ENCODE measurements around the gene MKRN2. TPM values are rescaled to one million over a fixed set of nuclear protein-coding genes. Genes with fewer than 3 reads are reported as not detected.
A peak's percentile ranks its signal among the peaks of the same experiment; 100 is the strongest.

The MKRN2 gene
- total RNA-seq, 2 donors from 2014 or later: 21.6 to 23.9 TPM

- DNase-seq (ENCODE audit: low spot score): no peak
- intact Hi-C loops (cut with DNase I): no loop called here
Observed at GRCh38 chr3:12549971-12550760, 6.7 kb upstream of the MKRN2 start.

DNA sequence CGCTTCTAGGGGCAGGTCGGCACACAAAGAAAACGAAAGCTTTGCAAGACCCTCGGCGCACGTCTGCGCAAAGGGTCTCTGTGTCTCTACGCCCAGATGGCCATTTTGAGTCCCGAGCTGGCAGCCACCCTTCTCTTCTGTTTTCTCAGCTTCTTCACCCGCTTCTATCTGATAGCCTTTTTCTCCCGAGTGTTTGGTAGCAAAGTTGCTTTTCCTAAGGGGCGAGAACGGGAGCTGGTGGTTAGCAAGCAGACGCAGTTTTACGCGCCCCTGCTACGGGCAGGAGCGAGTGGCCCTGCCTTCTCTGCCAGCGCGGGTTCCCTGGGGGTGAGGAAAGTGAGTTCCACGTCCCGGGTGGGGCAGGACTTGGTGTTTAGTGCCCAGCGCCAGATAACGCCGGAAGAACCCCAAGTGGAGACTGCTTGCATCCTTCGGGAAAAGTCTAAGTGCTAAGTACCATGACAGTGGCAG is 2.9 kb upstream of the MKRN2 start:
- intact Hi-C loops (cut with DNase I): no loop called here
- peak; percentile 88 for DNase-seq (ENCODE audit: low spot score)

DNA sequence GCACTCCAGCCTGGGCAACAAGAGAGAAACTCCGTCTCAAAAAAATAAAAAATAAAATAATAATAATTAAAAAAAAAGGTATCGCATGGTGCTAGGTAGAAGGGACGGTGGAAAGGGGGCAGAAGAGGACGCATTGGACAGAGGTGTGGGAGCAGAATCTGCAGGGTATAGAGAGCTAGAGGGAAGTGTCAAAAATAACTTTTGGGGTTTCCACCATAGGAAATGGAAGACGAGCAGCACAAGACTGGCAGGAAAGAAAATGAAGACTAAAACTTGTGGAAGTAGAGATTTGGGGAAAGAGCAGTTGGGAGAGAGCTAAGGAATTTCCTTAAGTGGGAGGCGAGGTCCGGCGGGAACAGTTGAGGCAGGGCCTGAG is 585 bp upstream of the MKRN2 start:
- intact Hi-C loops (cut with DNase I): loop anchor here in 1 of 2 donors (5.0 kb wide), 1 partner anchor 106 kb away; the partner anchor contains the start of gene RAF1
- DNase-seq (ENCODE audit: low spot score): no peak

DNA sequence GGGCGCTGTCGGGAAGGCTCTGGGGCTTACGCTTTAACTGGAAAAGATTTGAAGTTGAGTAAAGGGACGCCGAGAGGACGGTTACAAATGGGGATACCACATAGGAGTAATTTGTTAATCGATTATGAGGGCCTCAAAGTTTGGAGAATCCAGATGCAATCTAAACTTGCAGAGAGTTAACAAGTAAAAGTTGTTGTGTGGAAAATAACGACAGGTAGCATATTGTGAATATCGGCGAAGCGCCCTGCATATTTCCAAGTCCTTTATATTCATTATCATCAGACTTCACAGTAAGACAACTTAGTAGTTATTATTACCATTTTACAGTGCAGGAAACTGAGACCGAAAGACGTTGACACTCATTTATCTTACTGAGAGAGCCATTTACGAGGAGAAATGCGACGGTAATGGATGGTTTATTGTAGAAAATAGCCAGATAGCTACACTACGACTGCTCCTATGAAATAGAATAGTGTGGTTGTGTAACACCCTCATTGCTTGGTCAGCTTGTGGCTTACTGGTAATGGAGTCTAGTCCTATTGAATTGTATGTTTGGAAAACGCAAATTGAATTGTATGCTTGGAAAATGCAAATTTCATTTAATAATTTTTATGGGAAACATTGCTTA is 700 bp downstream of the MKRN2 start:
- DNase-seq (ENCODE audit: low spot score): no peak
- intact Hi-C loops (cut with DNase I): loop anchor here in 1 of 2 donors (5.0 kb wide), 1 partner anchor 105 kb away; the partner anchor contains the start of gene RAF1

- no peak for DNase-seq (ENCODE audit: low spot score)
- intact Hi-C loops (cut with DNase I): loop anchor here in 1 of 2 donors (5.0 kb wide), 1 partner anchor 104 kb away; the partner anchor contains the start of gene RAF1
Observed at GRCh38 chr3:12558706-12559105, 1.8 kb downstream of the MKRN2 start.

- DNase-seq (ENCODE audit: low spot score): no peak
- intact Hi-C loops (cut with DNase I): loop anchor here in 1 of 2 donors (5.0 kb wide), 1 partner anchor 103 kb away; the partner anchor contains the start of gene RAF1
Observed at GRCh38 chr3:12559520-12559919, 2.6 kb downstream of the MKRN2 start.

GRCh38 chr3:12560505-12561190 is 3.8 kb downstream of the MKRN2 start:
- intact Hi-C loops (cut with DNase I): no loop called here
- DNase-seq (ENCODE audit: low spot score): no peak

GRCh38 chr3:12561397-12561796 is 4.5 kb downstream of the MKRN2 start:
- intact Hi-C loops (cut with DNase I): no loop called here
- no peak for DNase-seq (ENCODE audit: low spot score)

GRCh38 chr3:12562451-12562850 is 5.6 kb downstream of the MKRN2 start:
- no peak for DNase-seq (ENCODE audit: low spot score)
- intact Hi-C loops (cut with DNase I): no loop called here

- DNase-seq (ENCODE audit: low spot score): no peak
- intact Hi-C loops (cut with DNase I): no loop called here
Observed at GRCh38 chr3:12566976-12567375, 10.1 kb downstream of the MKRN2 start.

DNA sequence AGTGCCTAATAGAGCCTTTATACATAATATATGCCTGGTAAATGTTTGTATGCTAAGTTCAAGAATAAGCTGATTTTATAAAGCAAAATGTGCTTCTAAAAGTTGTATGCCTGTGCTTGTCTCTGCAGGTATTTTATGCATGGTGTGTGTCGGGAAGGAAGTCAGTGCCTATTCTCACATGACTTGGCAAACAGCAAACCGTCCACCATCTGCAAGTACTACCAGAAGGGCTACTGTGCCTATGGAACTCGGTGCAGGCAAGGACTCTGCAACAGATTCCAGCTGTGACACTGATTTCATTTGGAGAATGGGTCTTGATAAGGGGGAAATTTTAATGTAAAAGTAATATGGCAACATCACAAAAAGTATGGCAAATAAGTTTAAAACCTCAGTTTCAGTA is 11.9 kb downstream of the MKRN2 start:
- intact Hi-C loops (cut with DNase I): no loop called here
- no peak for DNase-seq (ENCODE audit: low spot score)

- no peak for DNase-seq (ENCODE audit: low spot score)
- intact Hi-C loops (cut with DNase I): no loop called here
Observed at GRCh38 chr3:12569836-12570235, 12.9 kb downstream of the MKRN2 start.

DNA sequence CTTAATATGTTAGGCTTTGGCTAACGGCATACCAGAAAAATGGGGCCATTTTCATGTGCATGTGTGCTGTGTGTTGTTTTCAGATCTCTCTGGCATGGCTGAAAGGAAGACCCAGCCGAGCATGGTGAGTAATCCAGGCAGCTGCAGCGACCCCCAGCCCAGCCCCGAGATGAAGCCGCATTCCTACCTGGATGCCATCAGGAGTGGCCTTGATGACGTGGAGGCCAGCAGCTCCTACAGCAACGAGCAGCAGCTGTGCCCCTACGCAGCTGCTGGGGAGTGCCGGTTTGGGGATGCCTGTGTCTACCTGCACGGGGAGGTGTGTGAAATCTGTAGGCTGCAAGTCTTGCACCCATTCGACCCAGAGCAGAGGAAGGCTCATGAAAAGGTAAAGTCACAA is 15.1 kb downstream of the MKRN2 start:
- intact Hi-C loops (cut with DNase I): no loop called here
- DNase-seq (ENCODE audit: low spot score): no peak

DNA sequence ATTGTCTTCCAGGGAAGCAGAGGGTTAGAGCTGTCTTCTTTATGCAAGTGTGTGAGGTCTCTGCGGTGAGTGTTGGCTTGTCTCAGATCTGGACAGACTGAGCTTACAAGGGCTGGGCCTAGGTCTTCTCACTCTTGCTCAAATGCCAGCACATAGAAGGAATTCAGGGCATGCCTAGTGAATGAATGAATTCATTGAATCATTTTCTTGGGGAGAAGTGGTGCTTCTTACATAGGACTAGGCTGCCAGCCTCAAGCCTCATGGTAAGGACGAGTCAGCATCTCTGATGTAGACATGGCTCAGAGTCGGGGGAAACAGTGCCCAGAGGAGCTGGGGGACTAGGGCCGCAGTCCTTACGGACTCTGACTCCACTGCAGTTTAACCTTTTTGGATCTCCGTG is 17.2 kb downstream of the MKRN2 start:
- DNase-seq (ENCODE audit: low spot score): no peak
- intact Hi-C loops (cut with DNase I): no loop called here

DNA sequence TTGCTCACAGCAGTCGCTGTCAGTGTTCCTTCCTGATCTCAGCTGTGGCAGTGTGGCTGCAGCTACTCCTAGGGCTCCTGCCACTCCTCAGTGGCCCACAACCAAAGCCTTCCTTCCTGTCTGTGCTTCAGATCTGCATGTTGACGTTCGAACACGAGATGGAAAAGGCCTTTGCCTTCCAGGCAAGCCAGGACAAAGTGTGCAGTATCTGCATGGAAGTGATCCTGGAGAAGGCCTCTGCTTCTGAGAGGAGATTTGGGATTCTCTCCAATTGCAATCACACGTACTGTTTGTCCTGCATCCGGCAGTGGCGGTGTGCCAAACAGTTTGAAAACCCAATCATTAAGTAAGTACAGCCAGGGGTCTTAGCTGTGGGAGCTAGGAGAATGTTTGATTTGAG is 17.8 kb downstream of the MKRN2 start:
- DNase-seq (ENCODE audit: low spot score): no peak
- intact Hi-C loops (cut with DNase I): no loop called here

DNA sequence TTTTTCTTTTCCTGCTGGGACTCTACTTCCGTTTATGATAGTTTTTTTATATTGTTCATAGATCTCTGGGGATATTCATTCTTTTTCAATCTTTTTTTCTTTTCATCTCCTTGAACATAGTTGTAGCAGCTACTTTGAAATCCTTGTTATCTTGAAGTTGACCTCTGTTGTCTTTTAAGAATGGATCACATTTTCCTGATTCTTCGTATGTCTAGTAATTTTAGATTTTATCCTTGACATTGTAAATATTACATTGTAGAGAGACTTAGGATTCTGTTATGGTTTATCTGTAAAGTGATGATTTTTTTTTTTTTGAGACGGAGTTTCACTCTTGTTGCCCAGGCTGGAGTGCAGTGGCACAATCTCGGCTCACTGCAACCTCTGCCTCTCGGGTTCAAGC is 20.5 kb downstream of the MKRN2 start:
- intact Hi-C loops (cut with DNase I): no loop called here

DNA sequence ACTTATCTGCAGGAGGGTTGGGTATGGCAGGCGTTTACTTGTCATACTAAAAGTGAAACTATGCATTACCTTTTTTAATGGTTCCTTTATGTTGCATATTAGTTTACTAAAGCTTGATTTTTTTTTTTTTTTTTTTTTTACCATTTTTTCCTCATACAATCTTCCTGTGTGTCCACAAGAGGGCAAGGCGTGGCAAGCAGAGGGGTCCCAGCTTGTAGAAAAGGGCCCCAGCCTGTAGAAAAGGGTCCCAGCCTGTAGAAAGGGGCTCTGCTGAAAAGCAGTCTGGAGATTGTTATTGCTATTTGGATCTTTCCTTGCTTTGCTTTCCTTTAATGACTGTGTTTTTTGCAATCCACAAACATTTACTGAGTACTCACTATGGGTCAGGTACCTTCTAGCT is 21.9 kb downstream of the MKRN2 start:
- intact Hi-C loops (cut with DNase I): no loop called here

More for the DNA sequence above, 20.5 kb downstream of the MKRN2 start:
- DNase-seq (ENCODE audit: low spot score): no peak

DNA sequence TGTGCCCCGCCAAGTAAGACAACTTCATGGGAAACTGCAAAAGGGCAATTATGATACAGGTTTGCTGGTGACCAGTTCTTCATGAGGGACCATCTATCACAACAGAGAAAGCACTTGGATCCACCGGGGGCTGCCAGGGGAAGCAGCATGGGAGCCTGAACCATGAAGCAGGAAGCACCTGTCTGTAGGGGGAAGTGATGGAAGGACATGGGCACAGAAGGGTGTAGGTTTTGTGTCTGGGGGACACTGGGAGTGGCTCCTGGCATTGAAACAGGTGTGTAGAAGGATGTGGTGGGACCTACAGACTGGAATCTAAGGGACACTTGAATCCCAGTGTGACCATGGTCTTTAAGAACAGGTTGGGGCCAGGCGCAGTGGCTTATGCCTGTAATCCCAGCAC is 22.6 kb downstream of the MKRN2 start:
- no peak for DNase-seq (ENCODE audit: low spot score)
- intact Hi-C loops (cut with DNase I): no loop called here

More for the DNA sequence above, 21.9 kb downstream of the MKRN2 start:
- no peak for DNase-seq (ENCODE audit: low spot score)

DNA sequence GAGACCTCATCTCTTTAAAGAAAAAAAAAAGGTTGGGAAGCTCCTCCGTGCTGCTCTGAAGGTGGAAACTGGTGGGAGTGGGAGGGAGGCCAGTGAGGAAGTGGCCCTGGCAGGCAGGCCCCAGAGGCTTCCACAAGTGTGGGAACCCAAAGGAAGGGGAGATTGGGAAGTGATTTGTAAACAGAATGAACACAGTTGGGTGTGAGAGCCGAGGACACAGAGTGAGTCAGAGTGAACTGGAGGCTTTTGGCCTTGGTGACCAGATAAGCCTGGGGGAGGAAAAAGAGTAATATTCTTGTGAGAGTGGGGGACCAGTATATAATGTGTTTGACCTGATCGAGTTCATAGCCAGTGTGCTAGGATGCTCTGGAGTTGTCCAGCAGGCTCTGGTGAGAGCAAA is 23.0 kb downstream of the MKRN2 start:
- DNase-seq (ENCODE audit: low spot score): no peak
- intact Hi-C loops (cut with DNase I): no loop called here

- intact Hi-C loops (cut with DNase I): no loop called here
- DNase-seq (ENCODE audit: low spot score): no peak
Observed at GRCh38 chr3:12582730-12583129, 25.8 kb downstream of the MKRN2 start.
